NCI-H1105 treated with DMSO at 0.1 percent for 48 hours (cell line): ENCODE results near the gene NINJ2.

Experiments
- DNase-seq: peaks from one replicate; lab custom pipeline; 2025; lab: John Stamatoyannopoulos, UW

Gene NINJ2

DNA sequence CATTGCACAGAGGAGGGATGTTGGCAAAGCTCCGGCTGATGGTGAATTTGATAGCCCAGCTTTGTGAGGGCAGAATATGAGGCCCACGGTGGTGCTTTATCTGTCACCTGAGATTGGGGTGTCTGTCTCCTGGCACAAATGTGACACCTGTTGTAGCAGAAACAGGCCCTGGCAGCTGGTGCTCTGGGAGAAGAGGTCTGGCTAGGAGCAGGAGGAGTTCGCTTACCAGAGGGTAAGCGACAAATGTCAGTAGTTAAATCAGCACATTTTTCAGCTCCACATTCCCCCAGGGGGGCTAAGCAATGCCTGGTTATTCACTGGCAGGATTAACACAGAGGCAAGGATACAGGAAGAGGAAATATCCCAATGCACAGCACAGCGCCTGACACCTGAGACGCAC is 132.4 kb downstream of the NINJ2 start:
- DNase-seq: no peak

- DNase-seq: no peak
These were observed 132.9 kb downstream of the NINJ2 start for GRCh38 chr12:530308-530707.

DNA sequence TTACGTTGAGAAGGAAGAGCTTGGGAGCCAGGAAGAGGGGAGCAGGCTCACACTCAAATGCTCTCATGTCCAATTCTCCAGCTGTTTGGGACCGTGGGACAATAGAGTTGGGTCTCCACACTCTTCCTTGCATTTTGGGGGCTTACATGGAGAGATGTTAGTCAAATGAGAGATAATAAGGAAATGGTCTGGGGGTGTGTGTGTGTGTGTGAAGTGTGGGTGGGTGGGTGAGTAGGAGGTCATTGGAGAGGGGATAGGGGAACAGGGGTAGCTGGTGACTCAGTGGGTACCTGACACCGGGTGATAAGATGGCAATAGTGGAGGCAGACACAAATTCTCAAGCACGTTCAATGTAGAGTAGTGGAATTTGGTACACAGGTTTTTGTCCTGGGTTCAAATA is 135.5 kb downstream of the NINJ2 start:
- DNase-seq: no peak

DNA sequence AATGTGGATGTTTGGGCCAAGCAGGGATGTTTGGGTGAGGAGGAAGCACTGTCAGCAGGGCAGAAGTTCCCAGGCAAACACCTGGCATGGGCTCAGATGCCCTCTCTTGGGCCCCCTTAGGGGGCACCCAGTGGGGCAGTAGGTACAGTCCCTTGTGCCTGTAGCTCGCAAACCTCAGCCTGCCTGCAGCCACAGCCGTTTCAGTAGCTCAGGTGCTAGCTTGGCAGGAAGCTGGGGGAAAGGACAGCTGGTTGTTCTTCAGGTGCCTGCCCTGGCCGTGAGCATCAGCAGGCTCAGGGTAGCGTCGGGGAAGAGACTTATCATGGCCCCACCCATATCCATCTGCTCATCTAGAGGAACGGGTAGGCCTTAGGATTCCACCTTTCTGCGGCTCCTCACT is 136.0 kb downstream of the NINJ2 start:
- no peak for DNase-seq

GRCh38 chr12:526089-526488 is 137.2 kb downstream of the NINJ2 start:
- no peak for DNase-seq

GRCh38 chr12:524167-524951 is 138.9 kb downstream of the NINJ2 start:
- peak; percentile 68 for DNase-seq

DNA sequence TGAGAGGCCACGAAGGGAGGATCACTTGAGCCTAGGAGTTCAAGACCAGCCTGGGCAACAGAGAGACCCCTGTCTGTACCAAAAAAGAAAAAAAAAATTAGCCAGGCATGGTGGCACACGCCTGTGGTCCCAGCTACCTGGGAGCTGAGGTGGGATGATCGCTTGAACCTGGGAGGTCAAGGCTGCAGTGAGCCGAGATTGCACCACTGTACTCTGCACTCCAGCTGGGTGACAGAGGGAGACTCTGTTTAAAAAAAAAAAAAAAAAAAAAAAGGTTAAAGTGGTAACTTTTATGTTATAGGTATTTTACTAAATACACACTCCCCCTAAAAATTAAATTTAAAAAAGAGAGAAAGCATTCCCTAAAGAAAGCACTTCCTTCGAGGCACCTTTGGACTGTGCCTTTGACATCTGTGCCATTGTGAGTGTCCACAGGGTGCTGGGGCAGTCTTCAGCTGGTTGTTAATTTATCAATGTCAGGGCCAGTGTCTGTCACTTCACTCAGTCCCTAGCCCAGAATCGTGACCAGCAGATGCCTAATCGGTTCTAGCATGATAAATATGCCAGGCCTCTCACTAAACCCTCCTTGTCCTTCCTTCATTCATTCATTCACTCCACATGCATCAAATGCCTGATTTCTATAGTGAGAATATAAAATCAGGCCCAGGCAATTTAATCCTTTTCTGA is 140.4 kb downstream of the NINJ2 start:
- DNase-seq: no peak

DNA sequence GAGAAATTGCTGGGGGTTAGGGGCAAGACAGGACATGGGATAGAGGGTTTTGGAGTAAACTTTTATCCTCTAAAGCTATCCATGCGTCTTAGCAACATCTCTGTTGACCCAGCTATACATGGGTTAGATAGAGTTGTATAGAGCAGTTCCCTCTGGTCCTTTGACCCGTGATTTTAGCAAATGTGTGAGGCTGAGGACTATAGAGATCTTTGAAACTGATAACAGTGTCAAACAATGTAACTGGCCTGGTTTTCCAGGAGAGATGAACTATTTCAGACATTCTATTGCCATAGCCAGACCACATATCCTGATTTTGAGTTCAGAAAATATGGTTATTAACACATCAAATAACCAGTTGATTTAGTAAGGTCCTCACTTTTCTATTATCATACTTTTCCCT is 143.1 kb downstream of the NINJ2 start:
- DNase-seq: no peak

GRCh38 chr12:517538-517937 is 145.7 kb downstream of the NINJ2 start:
- no peak for DNase-seq
